ENCODE results near the gene CUL3. TPM values are rescaled to one million over a fixed set of nuclear protein-coding genes. Genes with fewer than 3 reads are reported as not detected.

The CUL3 gene
- total RNA-seq, 1 experiment from 2014 or later: 114 TPM

GRCh38 chr2:224569654-224570053, 15.5 kb downstream of the CUL3 start:
- no peak overlapping the region for H3T11ph ChIP-seq (ENCODE audit: low read length)
- H3K4ac ChIP-seq (ENCODE audit: low read depth, low read length): no peak overlapping the region
- H3K4me2 ChIP-seq (ENCODE audit: insufficient read depth, insufficient read length, low read length): no peak overlapping the region
- Mint-ChIP-seq H3K27me3 (ENCODE audit: low read depth) (no peaks in the 10 kb centered on the region), H3K4me1 (peaks cover 42 to 45% of the 10 kb centered on the region in 2 experiments), H3K27ac (no peak overlapping the region; a peak in 1 of 7 replicates), H3K9me3 (no peaks in the 10 kb centered on the region; a peak in 2 of 5 replicates), H3K4me3 (no peak overlapping the region), H3K36me3 (ENCODE audit: insufficient read depth in 1 of 3, low read depth in 3 of 3) (peaks cover 0 to 17% (median 9%) of the 10 kb centered on the region in 3 experiments; a peak in 5 of 7 replicates)
- H2BK15ac ChIP-seq (ENCODE audit: low read depth, low read length): no peak overlapping the region
- no peak overlapping the region for H3K18ac ChIP-seq (ENCODE audit: insufficient read length, low read depth, low read length)
- no peak overlapping the region for H2AK5ac ChIP-seq (ENCODE audit: insufficient read length, low read length)
- no peak overlapping the region for H2AFZ ChIP-seq (ENCODE audit: low read length)
- H2BK12ac ChIP-seq (ENCODE audit: insufficient read length, low read depth, low read length): no peak overlapping the region
- H3K56ac ChIP-seq (ENCODE audit: insufficient read length, low read depth, low read length): no peak overlapping the region
- peaks cover 48% of the 10 kb centered on the region; the same call in 1 of the 2 replicates for H3K79me2 ChIP-seq (ENCODE audit: insufficient read depth, low read length)
- TF ChIP-seq CTCF (conservative IDR thresholded peaks at IDR 0.05): no peak
- no peaks in the 10 kb centered on the region for H3K23me2 ChIP-seq (ENCODE audit: insufficient read length, low read depth, low read length, poor library complexity, severe bottlenecking)
- peaks cover 3% of the 10 kb centered on the region; the same call in 1 of the 2 replicates for H3K4me1 ChIP-seq (ENCODE audit: insufficient read depth, low read length)
- H3K14ac ChIP-seq (ENCODE audit: insufficient read depth, low read length): no peak overlapping the region
- no peak overlapping the region for H2BK120ac ChIP-seq (ENCODE audit: low read depth, low read length, poor library complexity, severe bottlenecking)
- H3K23ac ChIP-seq (ENCODE audit: insufficient read length, low read depth, low read length): no peak overlapping the region
- no peak overlapping the region for H3K27ac ChIP-seq (ENCODE audit: insufficient read length, low read depth, low read length)
- H3K79me1 ChIP-seq (ENCODE audit: insufficient read depth, low read depth, low read length, poor library complexity, severe bottlenecking): peaks cover 14% of the 10 kb centered on the region
- no peaks in the 10 kb centered on the region for H3K9me3 ChIP-seq (ENCODE audit: control insufficient read depth, low read depth, low read length)
- no peak overlapping the region for H3K9ac ChIP-seq (ENCODE audit: extremely low read depth, insufficient read length, low read length)
- H2BK5ac ChIP-seq (ENCODE audit: insufficient read length, low read length): no peak overlapping the region
- H3K27me3 ChIP-seq (ENCODE audit: insufficient read depth, low read length): no peaks in the 10 kb centered on the region
- H4K5ac ChIP-seq (ENCODE audit: insufficient read length, low read depth, low read length): no peak overlapping the region
- H4K91ac ChIP-seq (ENCODE audit: insufficient read length, low read depth, low read length): no peak overlapping the region
- H2BK20ac ChIP-seq (ENCODE audit: low read depth, low read length, poor library complexity, severe bottlenecking): no peak overlapping the region
- DNase-seq: no peak
- no peaks in the 10 kb centered on the region for H4K20me1 ChIP-seq (ENCODE audit: control insufficient read depth, insufficient read depth, insufficient read length)
- no peak overlapping the region for H4K8ac ChIP-seq (replicated peaks; ENCODE audit: insufficient read length, low read depth, low read length)

All from H9 (cell line).